Vagina (tissue), 2 donors: ENCODE results near the gene TRNAU1AP. TPM values are rescaled to one million over a fixed set of nuclear protein-coding genes. Genes with fewer than 3 reads are reported as not detected.

Source experiments
- DNase-seq, 2 donors: peaks; one replicate each; pipeline ENCODE4 v3.0.0-alpha.2; 2017; ENCODE audit errors: extremely low spot score in 2 of 2
- H3K27ac ChIP-seq: fragments of 200-600 bp; sonication (generic); one replicate; pipeline ENCODE4 v1.5.1; 2019
- H3K27me3 ChIP-seq: fragments of 200-600 bp; sonication (generic); one replicate; pipeline ENCODE4 v1.5.1; 2019
- H3K36me3 ChIP-seq, 2 donors: fragments of 200-600 bp; sonication (generic); one replicate each; pipeline ENCODE4 v1.5.1; 2017 to 2019
- H3K4me1 ChIP-seq: fragments of 200-600 bp; sonication (generic); one replicate; pipeline ENCODE4 v1.5.1; 2019
- H3K4me3 ChIP-seq, 2 donors: fragments of 200-600 bp; sonication (generic); 1 replicate in 1 of 2; 2 replicates in 1 of 2; pipeline ENCODE4 v1.5.1; 2016 to 2019
- H3K9me3 ChIP-seq: fragments of 200-600 bp; sonication (generic); one replicate; pipeline ENCODE4 v1.5.1; 2019
- POLR2A ChIP-seq, 2 donors: fragments of 450-650 bp; IDR thresholded peaks; one replicate each; pipeline ENCODE4 v1.6.1; 2017; ENCODE audit warnings: antibody characterized with exemption in 2 of 2, mild to moderate bottlenecking in 2 of 2, moderate library complexity in 2 of 2
- POLR2AphosphoS5 ChIP-seq, 2 donors: sonication (generic); formaldehyde crosslinking; IDR thresholded peaks; one replicate each; pipeline ENCODE4 v1.9.0; 2017; ENCODE audit warnings: antibody characterized with exemption in 2 of 2, mild to moderate bottlenecking in 2 of 2, low read depth in 1 of 2; ENCODE audit not compliant: insufficient read depth in 1 of 2
- intact Hi-C: fragments of 100-400 bp; cut with DNase I; formaldehyde crosslinking; loops from one replicate; pipeline ENCODE4 v1.15.1; 2023
- total RNA-seq: library from RNA; depleted of rRNA; stranded (reverse); fragments of >200 nt; gene quantifications from one replicate; pipeline ENCODE4 v1.2.3, GENCODE V29; 2016
- TF ChIP-seq, protein P1 (sequence below), 3 experiments: fragments of 450-650 bp in 2 of 3; fragments of 200-600 bp in 1 of 3; sonication (generic) in 1 of 3; IDR thresholded peaks; one replicate each; pipeline ENCODE4 v1.5.1; 2017 to 2019; ENCODE audit warnings: antibody characterized with exemption in 3 of 3, mild to moderate bottlenecking in 2 of 3, moderate library complexity in 2 of 3

The TRNAU1AP gene
- total RNA-seq, 1 donor from 2014 or later = 14.0 TPM

DNA sequence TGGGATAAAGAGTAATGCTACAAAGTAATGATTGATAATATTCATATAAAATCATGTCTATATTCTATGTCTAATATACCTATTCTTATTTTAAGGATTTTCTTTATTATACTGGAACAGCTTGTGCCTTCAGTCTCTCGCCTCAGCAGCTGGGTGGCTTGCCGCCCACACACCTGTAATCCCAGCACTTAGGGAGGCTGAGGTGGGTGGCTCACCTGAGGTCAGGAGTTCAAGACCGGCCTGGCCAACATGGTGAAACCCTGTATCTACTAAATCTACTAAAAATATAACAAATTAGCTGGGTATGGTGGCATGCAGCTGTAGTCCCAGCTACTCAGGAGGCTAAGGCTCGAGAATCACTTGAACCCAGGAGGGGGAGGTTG is 7.6 kb upstream of the TRNAU1AP start:
- intact Hi-C loops = no loop called here
- H3K36me3 ChIP-seq = no peaks in the 10 kb centered on the region
- no peak overlapping the region for H3K27ac ChIP-seq
- no peaks in the 10 kb centered on the region for H3K9me3 ChIP-seq
- no peak overlapping the region for H3K4me3 ChIP-seq
- H3K27me3 ChIP-seq = no peaks in the 10 kb centered on the region
- DNase-seq = no peak
- TF ChIP-seq, protein P1, sequence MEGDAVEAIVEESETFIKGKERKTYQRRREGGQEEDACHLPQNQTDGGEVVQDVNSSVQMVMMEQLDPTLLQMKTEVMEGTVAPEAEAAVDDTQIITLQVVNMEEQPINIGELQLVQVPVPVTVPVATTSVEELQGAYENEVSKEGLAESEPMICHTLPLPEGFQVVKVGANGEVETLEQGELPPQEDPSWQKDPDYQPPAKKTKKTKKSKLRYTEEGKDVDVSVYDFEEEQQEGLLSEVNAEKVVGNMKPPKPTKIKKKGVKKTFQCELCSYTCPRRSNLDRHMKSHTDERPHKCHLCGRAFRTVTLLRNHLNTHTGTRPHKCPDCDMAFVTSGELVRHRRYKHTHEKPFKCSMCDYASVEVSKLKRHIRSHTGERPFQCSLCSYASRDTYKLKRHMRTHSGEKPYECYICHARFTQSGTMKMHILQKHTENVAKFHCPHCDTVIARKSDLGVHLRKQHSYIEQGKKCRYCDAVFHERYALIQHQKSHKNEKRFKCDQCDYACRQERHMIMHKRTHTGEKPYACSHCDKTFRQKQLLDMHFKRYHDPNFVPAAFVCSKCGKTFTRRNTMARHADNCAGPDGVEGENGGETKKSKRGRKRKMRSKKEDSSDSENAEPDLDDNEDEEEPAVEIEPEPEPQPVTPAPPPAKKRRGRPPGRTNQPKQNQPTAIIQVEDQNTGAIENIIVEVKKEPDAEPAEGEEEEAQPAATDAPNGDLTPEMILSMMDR (IDR thresholded peaks at IDR 0.05) = no peak
- TF ChIP-seq POLR2AphosphoS5 (IDR thresholded peaks at IDR 0.05; ENCODE audit: insufficient read depth in 1 of 2, low read depth in 1 of 2) = no peak
- TF ChIP-seq POLR2A (IDR thresholded peaks at IDR 0.05) = no peak
- no peaks in the 10 kb centered on the region for H3K4me1 ChIP-seq

DNA sequence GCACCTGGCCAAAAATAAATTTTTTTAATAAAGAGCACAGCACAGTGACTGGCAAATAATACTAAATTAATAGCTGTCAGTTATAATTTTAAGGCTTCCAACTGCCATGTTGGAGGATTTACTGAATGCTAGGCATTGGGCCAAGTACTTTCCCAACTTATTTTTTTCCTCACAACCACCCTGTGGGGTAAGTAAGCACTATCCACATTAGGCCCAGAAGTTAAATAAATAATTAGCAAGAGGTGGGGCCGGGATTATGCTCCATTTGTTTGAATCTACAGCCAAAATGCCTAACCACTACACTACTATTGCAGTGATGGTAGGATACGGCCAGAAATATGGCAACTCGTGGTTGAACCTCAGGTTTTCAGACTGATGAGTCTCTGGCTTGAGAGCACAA is 4.6 kb upstream of the TRNAU1AP start:
- DNase-seq = no peak
- intact Hi-C loops = no loop called here
- Histone ChIP-seq H3K9me3 (no peaks in the 10 kb centered on the region), H3K36me3 (no peaks in the 10 kb centered on the region), H3K4me1 (peaks cover 4% of the 10 kb centered on the region), H3K27me3 (no peaks in the 10 kb centered on the region), H3K27ac (no peak overlapping the region), H3K4me3 (no peak overlapping the region)
- TF ChIP-seq POLR2AphosphoS5 (IDR thresholded peaks at IDR 0.05; ENCODE audit: insufficient read depth in 1 of 2, low read depth in 1 of 2) (no peak), POLR2A (IDR thresholded peaks at IDR 0.05) (no peak)
- TF ChIP-seq, protein P1 (IDR thresholded peaks at IDR 0.05) = no peak

DNA sequence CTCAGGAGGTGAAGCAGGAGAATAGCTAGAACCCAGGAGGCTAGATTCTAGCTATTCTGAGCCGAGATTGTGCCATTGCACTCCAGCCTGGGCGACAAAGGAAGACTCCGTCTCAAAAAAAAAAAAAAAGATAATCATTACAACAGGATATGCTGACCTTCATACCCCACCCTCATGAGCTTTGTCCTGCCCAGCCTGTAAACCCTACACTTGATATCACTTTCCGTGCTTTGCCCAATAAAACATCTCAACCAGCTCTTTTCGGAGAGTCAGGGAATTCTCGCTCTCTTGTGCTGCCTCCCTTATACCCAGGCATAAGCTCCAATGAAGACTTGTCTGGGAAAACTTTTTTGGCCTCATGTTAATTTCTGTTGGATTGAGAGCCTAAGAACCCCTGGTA is 1.5 kb upstream of the TRNAU1AP start:
- Histone ChIP-seq H3K4me1 (peaks cover 19% of the 10 kb centered on the region), H3K9me3 (no peaks in the 10 kb centered on the region), H3K4me3 (no peak overlapping the region), H3K27ac (no peak overlapping the region), H3K36me3 (peaks cover 4 to 13% of the 10 kb centered on the region in 2 donors), H3K27me3 (no peaks in the 10 kb centered on the region)
- DNase-seq = no peak
- TF ChIP-seq POLR2A (IDR thresholded peaks at IDR 0.05) = no peak
- no peak for TF ChIP-seq POLR2AphosphoS5 (IDR thresholded peaks at IDR 0.05; ENCODE audit: insufficient read depth in 1 of 2, low read depth in 1 of 2)
- TF ChIP-seq, protein P1 (IDR thresholded peaks at IDR 0.05) = no peak
- intact Hi-C loops = no loop called here

DNA sequence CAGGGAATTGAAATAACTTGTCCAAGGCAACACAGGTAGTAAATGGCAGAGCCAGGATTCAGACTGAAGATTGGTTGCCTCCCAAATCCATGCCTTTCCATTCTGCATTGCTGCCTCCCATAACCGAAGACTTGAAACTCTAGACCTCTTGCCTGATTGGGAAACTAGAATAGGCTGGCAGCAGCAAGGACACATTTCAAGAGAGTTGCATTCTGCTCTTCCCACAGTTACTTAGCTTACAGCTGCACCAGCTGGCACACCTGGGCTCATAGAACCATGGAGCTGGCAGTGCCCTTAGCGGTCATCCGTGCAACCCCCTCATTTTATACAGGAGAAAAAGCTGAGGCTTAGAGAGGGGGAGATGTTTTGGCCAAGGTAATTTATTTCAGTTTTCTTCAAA is 8.0 kb downstream of the TRNAU1AP start:
- no peaks in the 10 kb centered on the region for H3K4me1 ChIP-seq
- intact Hi-C loops = no loop called here
- H3K27ac ChIP-seq = no peak overlapping the region
- TF ChIP-seq, protein P1 (IDR thresholded peaks at IDR 0.05) = no peak
- TF ChIP-seq POLR2A (IDR thresholded peaks at IDR 0.05) = no peak
- TF ChIP-seq POLR2AphosphoS5 (IDR thresholded peaks at IDR 0.05; ENCODE audit: insufficient read depth in 1 of 2, low read depth in 1 of 2) = no peak
- H3K4me3 ChIP-seq = no peak overlapping the region
- peaks cover 4 to 92% of the 10 kb centered on the region in 2 donors for H3K36me3 ChIP-seq
- H3K9me3 ChIP-seq = no peaks in the 10 kb centered on the region
- no peaks in the 10 kb centered on the region for H3K27me3 ChIP-seq
- DNase-seq = no peak

DNA sequence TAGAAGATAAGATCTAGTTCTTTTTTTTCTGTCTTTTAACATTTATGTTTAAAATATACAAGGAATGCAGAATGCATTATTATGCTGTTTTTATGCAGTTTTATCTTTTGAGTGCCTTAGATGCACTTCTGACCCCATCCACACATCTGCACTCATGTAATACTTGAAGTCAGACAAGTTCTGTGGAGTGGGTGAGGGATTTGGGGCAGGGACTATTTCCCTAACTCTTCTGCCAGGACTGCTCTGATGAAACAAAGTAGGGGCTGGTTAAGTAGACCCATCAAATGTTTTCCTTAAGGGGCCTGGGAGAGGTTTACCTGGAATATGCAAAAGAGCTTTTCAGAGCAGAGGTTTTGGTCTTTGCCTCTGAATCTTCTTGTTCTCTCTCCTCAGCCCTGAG is 11.4 kb downstream of the TRNAU1AP start:
- no peak overlapping the region for H3K27ac ChIP-seq
- H3K36me3 ChIP-seq = peaks cover 0 to 93% of the 10 kb centered on the region in 2 donors
- H3K4me1 ChIP-seq = no peaks in the 10 kb centered on the region
- TF ChIP-seq POLR2A (IDR thresholded peaks at IDR 0.05) (no peak), POLR2AphosphoS5 (IDR thresholded peaks at IDR 0.05; ENCODE audit: insufficient read depth in 1 of 2, low read depth in 1 of 2) (no peak)
- TF ChIP-seq, protein P1 (IDR thresholded peaks at IDR 0.05) = no peak
- no peak for DNase-seq
- no peaks in the 10 kb centered on the region for H3K27me3 ChIP-seq
- H3K4me3 ChIP-seq = no peak overlapping the region
- H3K9me3 ChIP-seq = no peaks in the 10 kb centered on the region
- intact Hi-C loops = no loop called here
